Activated CD4-positive, alpha-beta T cell treated with anti-CD3 and anti-CD28 coated beads, Interleukin-2, Interleukin-6, amounts not matched to agents 100 ng/mL and 50 ng/mL, durations not matched to agents 16 hours and 8 hours (primary cell): Measurements from ENCODE around the gene BLCAP.
"Not testable (repeated sequence)": the region's sequence is repeated elsewhere in the genome, so short reads cannot be mapped to it uniquely, and the experiment has no call there.

ENCODE experiments used
- DNase-seq: peaks from one replicate; pipeline ENCODE4 v3.0.0-alpha.2; 2020

BLCAP gene

GRCh38 chr20:37527638-37528445 lies at the start of gene BLCAP:
BLCAP (minus strand) TSS chr20:37527876; CDS start chr20:37519174, 8,702 bp downstream.
- peak; percentile 91 for DNase-seq

- DNase-seq: not testable (repeated sequence)
These were observed 49.8 kb upstream of the BLCAP start for GRCh38 chr20:37577436-37577835.

GRCh38 chr20:37576911-37577310 lies 49.2 kb upstream of the BLCAP start:
- no peak for DNase-seq

- DNase-seq: no peak
These were observed 48.2 kb upstream of the BLCAP start for GRCh38 chr20:37575884-37576283.

GRCh38 chr20:37574199-37574890 lies 46.7 kb upstream of the BLCAP start:
- no peak for DNase-seq

- no peak for DNase-seq
These were observed 46.0 kb upstream of the BLCAP start for GRCh38 chr20:37573626-37574198.

GRCh38 chr20:37571033-37571432 lies 43.4 kb upstream of the BLCAP start:
- no peak for DNase-seq

- no peak for DNase-seq
These were observed 42.7 kb upstream of the BLCAP start for GRCh38 chr20:37570419-37570818.

- no peak for DNase-seq
These were observed 40.3 kb upstream of the BLCAP start for GRCh38 chr20:37567671-37568588.

GRCh38 chr20:37567331-37567665 lies 39.6 kb upstream of the BLCAP start:
- no peak for DNase-seq

GRCh38 chr20:37566590-37567330 lies 39.1 kb upstream of the BLCAP start:
- DNase-seq: no peak

- no peak for DNase-seq
These were observed 37.6 kb upstream of the BLCAP start for GRCh38 chr20:37565134-37565811.

- DNase-seq: peak; percentile 65
These were observed 36.9 kb upstream of the BLCAP start for GRCh38 chr20:37564388-37565133.

GRCh38 chr20:37564016-37564387 lies 36.3 kb upstream of the BLCAP start:
- DNase-seq: no peak

- DNase-seq: no peak
These were observed 35.2 kb upstream of the BLCAP start for GRCh38 chr20:37562695-37563480.

GRCh38 chr20:37560629-37561028 lies 33.0 kb upstream of the BLCAP start:
- DNase-seq: no peak

- DNase-seq: no peak
These were observed 31.8 kb upstream of the BLCAP start for GRCh38 chr20:37559312-37560027.

- DNase-seq: no peak
These were observed 31.1 kb upstream of the BLCAP start for GRCh38 chr20:37558779-37559178.

GRCh38 chr20:37558306-37558705 lies 30.6 kb upstream of the BLCAP start:
- DNase-seq: no peak
